22Rv1 (cell line): ENCODE data around the gene PRDM16.

Experiments used
- H3K27ac ChIP-seq: fragments of 450-650 bp; 2 replicates; pipeline ENCODE4 v1.5.1; 2017
- CTCF ChIP-seq: fragments of 450-650 bp; IDR thresholded peaks from 2 replicates; pipeline ENCODE4 v1.5.1; 2017; ENCODE audit warnings: mild to moderate bottlenecking
- ZFX ChIP-seq: fragments of 450-650 bp; IDR thresholded peaks from 2 replicates; pipeline ENCODE4 v1.6.1; 2017; ENCODE audit warnings: antibody characterized with exemption, borderline replicate concordance

PRDM16 gene

GRCh38 chr1:3126756-3127678 is 58.0 kb downstream of the PRDM16 start:
- H3K27ac ChIP-seq: no peak overlapping the region
- TF ChIP-seq ZFX (no peak), CTCF (no peak)

DNA sequence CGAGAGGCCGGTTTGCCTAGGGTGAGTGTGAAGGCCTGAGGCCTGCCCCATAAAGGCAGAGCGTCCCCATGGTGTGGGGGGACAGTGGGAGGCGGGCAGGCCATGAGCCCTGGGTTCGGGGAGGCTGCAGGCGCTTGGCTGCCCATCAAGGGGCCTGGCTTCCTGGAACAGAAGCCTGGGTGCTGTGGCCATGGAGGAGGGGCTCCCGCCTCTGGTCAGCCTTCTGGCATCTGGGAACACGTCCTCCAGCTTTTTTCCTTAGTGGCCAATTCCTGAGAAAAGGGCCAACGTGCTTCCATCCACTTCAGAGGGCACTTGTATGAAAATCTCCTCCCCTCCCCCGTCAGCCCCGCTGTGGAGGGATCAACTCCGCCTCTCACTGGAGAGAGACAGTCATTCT is 58.7 kb downstream of the PRDM16 start:
- TF ChIP-seq CTCF (no peak), ZFX (no peak)
- H3K27ac ChIP-seq: no peak overlapping the region

- H3K27ac ChIP-seq: no peak overlapping the region
- TF ChIP-seq ZFX (no peak), CTCF (no peak)
Observed at GRCh38 chr1:3128431-3129132, 59.6 kb downstream of the PRDM16 start.

GRCh38 chr1:3129133-3129490 is 60.1 kb downstream of the PRDM16 start:
- TF ChIP-seq ZFX: no peak
- no peak for TF ChIP-seq CTCF
- H3K27ac ChIP-seq: no peak overlapping the region

GRCh38 chr1:3130268-3130667 is 61.3 kb downstream of the PRDM16 start:
- TF ChIP-seq ZFX: no peak
- no peak for TF ChIP-seq CTCF
- no peak overlapping the region for H3K27ac ChIP-seq

GRCh38 chr1:3132660-3133059 is 63.7 kb downstream of the PRDM16 start:
- TF ChIP-seq CTCF: no peak
- no peak for TF ChIP-seq ZFX
- no peak overlapping the region for H3K27ac ChIP-seq

DNA sequence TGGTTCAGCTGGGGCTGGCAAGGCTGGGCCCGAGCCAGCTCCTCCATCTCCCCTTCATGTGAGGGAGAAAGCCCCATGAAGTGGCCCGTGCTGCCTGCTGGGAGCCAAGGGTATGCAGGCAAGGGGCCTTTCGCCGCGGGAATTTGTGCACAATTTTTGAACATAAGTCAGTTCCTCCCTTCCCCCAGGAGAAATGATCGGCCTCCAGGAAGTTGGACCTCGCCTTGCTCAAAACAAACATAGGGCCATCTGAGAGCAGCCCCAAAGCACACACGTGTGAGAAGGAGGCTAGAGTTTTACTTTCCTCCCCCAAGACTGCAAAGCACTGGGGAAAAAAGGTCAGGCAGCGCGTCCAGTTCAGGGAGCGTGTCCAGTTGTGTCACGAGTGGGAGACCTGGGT is 64.7 kb downstream of the PRDM16 start:
- TF ChIP-seq CTCF: no peak
- no peak for TF ChIP-seq ZFX
- H3K27ac ChIP-seq: no peak overlapping the region
